EH (cell line): ENCODE measurements around the gene PRKCZ.
A peak's percentile ranks its signal among the peaks of the same experiment; 100 is the strongest.

Experiments used
- DNase-seq: peaks from one replicate; pipeline ENCODE4 v3.0.0-alpha.2; 2015; ENCODE audit warnings: low read depth

Gene PRKCZ

DNA sequence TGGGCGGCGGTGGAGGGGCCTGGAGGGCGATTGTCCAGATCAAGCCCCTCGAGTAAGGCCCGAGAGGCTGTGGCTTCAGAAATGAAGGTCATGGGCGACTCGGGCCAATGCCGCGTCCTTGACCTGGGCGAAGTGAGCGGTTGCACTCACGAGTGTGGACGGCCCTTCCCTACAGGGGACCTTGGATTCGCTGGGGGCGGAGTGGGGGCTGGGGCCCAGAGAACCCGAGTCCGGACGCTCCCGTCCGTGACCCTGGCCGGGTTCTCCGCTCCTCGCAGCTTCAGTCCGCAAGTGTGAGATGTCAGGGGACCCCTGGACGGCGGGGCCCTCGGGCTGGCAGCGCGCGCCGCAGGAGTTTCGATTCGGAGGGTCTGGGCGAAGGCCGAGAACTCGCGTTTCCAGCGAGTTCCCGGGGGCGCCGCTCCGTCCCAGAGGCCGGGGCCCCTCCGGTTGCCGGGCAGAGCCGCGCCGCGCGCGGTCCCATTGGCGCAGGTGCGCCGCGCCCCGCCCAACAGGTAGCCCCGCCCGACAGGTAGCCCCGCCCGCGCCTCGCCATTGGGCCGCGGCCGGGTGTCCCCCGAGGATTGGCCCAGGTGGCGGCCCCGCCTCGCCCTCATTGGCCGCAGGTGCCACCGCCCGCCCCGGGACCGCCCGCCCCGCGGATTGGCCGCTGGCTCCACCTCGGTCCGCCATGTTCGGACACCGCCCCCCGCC is at the start of gene PRKCZ:
TSS of gene PRKCZ (plus strand) at position 694 of the 714 bp plus-strand sequence. CDS start 220 bp downstream, outside the sequence.
- DNase-seq: no peak

DNA sequence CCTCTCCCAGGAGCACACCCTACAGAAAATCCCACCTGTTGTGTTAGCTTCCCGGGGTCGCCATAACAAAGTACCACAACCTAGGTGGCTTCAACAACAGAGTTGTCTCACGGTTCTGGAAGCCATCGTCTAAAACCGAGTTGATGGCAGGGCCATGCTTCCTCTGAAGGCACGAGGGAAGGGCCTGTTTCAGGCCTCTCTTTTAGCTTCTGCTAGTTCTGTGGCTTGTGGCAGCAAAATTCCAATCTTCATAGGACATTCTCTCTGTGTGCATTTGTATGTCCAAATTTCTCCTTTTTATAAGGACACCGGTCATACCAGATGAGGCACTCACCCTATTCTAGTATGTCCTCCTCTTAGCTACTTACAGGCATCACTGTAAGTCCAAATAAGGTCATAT is 49.8 kb upstream of the PRKCZ start:
- no peak for DNase-seq

DNA sequence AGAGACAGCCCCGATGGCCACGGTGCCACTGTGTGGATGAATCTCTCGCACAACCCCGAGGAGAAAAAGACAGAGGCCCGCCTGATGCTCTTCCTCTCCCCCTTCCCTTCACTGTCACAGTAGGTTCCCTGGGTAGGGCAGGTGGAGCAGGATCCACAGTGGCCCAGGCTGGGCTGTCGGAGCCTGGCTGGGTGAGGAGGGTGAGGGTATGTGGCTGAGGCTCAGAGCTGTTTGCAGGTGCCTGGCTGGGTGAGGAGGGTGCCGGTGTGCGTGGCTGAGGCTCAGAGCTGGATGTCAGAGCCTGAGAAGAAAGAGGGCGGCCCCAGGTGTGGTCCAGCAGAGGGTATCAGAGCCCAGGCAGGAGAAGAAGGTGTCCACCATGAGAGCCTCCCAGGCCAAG is 49.4 kb upstream of the PRKCZ start:
- DNase-seq: no peak

DNA sequence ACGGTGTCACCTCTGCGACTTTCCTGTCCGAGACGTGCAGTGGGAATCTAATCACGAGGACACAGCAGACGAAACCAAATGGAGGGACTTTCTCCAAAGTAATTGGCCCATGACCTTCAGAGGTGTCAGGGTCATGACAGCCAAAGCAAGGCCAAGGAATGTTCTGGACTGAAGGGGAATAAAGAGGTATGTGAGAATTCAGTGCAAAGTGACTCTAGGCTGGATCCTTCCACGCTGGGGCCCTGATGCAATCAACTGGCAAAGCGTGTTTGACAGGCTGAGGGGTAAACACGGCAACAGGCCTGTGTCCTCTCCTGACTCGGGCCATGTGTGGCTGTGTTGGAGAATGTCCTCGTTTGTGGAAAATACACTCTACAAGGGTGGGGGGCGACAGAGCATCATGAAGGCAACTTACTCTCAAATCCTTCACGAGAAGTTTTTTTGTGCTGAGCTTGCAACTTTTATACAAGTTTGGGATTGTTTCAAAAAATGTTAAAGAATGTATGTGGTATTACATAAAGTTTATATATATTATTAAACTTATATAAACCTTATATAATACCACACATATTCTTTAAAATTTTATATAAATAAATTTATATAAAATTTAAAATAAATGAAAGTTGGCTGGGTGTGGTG is 48.3 kb upstream of the PRKCZ start:
- DNase-seq: no peak

DNA sequence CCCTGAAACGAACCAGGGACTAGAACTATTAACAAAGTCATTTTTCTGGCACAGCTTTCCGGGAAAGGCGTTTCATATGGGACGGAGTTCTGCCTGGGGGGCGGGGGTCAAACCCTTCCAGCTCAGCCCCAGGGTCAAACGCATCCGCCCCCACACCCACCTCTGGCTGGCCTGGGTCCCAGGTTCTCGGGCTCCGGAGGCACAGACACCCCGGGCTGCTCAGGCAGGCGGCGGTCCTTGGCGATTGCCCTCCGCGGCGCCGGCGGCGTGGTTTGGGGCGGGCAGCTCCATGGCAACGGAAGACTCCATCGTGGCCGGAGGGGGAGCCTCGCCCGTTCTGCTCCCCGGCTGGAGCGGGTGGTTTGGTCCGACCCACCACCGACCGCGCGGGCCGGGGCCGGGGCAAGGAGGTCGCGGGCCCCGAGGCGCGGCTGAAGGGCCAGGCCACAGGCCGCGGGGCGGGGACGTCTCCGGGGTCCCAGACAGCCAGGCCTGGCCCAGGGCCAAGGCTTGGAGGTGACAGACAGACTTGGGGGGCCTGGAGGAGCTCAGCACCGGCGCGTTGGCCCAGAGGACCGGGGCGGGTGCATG is 46.6 kb upstream of the PRKCZ start, which contains the start of gene CFAP74:
TSS of gene CFAP74 (minus strand) at position 246 of the 591 bp plus-strand sequence. CDS start 12,830 bp downstream, outside the sequence.
- DNase-seq: peak; percentile 19

DNA sequence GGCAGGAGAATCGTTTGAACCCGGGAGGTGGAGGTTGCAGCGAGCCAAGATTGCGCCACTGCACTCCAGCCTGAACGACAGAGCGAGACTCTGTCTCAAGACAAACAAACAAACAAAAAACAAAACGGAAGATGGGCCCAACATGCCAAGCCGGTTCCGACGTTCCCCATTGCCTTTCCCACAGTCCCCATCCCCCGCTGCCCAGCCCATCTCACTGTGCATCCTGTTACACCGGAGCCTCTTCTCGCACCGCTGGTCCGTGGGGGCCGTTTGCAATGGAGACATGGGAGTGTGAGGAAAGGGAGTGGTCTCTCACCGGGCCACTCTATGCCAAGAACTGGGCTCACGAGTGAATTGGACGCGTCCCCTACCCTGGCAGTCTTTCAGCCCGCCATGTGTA is 45.4 kb upstream of the PRKCZ start:
- DNase-seq: no peak

DNA sequence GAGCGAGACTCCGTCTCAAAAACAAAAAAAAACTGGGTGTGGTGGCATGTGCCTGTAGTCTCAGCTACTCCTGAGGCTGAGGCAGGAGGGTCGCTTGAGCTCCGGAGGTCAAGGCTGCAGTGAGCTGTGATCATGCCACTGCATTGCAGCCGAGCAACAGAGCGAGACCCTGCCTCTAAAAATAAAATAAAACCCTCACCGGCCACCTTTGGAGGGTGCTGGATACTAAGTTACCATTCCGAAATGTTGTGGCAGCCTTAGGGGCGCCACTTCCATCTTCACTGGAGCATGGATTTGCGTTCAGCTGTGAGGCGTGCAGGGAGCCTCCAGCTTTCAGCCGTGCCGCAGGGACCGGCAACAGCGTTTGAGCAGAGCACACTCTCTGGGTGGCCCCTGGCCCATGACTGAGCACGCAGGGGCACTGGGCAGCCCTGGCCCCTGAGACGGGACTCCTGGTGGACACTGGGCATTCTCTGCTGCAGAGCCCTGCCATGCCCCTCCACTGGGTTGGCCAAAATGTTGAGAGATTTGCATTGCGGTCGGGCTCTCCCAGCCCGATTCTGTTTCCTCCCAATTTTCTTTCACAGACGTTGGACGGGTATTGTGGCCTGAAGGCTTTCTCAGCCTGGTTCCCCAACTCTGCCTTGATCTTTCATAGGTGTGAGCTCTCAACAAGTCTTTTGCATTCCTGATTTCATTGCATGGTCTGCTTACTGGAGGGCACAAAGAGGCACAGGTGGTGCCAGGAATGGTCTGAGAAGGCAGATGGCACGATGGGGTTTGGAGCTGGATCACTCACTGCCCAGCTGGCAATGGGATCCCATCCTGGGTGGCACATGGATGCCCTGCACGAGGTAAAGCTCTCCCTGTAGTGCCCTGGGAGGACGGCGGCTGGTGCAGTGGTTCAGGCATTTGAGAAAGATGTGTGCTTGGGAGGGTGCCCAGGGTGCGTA is 40.8 kb upstream of the PRKCZ start:
- no peak for DNase-seq

DNA sequence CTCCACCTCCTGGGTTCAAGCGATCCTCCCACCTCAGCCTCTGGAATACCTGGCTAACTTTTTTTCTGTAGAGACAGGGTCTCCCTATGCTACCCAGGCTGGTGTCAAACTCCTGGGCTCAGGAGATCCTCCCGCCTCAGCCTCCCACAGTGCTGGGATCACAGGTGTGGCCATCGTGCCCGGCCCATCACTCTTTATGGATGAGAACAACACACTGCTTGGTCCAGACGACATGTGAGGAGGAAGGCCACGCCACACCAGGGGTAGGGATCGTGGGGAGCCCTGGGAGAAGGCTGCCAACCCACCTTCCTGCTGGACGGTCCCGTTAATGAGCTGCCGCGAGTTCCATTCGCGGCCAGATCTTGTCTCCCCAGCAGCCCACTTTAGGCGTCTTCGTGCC is 36.0 kb upstream of the PRKCZ start:
- DNase-seq: no peak

DNA sequence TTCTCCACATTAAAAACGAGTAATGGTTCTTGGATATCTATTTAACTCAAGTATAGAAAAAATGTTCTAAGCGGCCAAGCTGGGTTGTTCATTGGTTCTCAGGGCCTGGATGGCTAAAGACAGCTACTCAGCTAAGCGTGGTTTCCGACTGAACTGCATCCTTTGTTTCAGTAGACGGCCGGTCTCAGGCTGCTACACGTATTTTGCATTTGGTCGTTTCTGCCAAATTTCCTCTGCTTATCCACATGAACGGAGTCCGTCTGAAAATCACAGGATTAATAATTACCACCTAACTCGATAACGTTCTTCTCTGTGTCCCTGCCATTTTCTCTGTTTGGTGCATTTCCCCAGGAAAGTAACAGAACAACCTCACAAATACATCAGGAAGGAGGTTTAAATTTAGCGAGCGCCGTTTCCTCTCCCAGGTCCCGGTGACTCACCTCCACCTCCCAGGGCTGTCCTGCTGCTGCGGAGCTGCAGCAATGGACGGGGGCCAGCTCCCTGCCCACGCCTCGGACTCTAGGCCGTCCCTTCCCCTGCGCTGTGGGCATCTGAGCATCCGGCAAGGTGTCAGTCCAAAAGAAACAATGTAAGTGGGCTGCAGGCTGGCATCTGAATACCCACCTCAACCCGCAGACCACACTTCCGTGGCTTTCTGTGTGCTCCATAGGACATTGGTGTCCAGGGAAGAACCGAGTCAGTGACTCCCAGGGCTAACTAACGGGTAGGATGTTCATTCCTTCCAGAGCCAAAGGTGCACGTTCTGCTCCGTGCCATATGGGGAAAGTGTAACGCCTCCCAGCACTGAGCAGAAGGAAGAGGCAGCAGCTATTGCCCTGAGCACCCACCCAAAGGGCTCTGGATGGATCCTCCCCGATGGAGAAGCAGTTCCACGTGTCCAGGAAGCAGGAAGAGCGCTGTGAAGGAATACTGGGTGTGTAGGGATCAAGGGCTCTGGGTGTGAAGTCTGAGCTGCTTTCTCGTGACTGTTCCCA is 35.2 kb upstream of the PRKCZ start:
- no peak for DNase-seq

DNA sequence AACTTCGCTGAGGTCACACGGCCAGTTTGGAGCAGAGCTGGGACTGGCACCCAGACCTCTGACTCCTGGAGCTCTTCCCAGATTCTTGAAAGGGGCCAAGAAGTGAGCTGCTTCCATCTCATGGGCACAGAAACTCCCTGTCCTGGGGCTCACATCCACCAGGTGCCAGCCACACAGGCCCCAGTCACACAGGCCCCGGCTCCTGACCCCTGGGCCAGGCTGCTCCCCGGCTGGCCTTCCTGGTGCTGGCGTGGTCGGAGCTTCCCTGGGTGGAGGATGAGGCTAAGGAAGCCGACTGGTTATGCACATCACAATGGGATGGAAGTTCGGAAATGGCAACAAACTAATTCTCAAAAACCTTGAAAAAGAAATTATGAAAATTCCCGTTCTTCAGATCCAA is 34.1 kb upstream of the PRKCZ start:
- no peak for DNase-seq

DNA sequence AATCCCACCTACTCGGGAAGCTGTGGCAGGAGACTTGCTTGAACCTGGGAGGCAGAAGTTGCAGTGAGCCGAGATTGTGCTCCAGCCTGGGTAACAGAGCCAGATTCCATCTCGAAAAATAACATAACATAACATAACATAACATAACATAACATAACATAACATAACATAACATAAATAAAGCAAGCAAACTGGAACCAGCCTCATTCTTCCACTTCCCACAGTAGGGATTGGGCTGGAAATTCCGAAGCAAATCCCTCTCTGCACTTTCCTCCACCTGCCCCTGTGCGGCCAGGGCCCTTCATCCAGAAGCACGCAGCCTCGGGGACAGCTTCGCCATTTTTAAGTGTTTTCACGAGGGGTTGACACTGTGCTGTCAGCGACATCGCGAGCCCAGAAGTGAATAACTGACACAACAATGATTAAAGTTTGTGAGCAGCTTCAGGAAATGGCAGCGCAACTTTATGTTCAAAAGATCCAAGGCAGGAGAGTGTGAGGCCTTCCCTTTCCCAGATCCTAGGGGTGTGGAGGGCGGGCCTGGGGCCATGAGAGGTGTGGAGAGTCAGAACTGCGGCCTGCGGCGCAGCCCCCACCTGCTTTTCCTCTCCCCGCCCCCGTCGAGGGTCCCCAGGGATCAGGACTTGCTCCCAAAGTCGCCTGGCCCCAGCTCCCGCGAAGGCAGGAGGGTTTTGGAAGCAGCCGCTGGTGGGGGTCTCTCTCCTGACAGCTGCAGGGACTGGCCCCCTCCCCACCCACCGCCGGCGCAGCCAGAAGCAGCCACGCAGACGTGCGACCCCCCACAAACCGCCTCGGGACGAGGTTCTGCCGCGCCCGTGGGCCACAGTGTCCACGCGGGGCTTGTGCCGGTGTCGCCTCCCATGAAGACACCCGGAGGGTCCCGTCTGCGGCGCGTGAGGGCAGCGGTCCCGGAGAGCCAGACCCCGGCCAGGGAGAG is 31.7 kb upstream of the PRKCZ start:
- no peak for DNase-seq

DNA sequence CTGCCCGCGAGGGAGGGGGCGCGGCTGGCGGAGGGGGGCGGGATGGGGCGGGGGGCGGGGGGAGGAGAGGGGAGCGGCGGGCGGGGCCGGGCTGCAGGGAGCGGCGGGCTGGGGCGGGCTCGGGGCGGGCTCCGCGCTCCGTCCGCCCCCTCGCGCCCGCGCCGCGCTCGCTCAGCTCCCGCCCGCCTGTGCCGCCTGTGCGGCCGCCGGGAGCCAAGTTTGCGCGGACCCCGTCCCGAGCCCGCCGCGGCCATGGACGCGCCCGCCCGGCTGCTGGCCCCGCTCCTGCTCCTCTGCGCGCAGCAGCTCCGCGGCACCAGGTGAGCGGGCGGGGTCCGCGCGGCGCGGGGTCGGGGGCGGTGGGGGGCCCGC is 31.1 kb upstream of the PRKCZ start, which contains the start of gene GABRD:
TSS of gene GABRD (plus strand) at position 174 of the 372 bp plus-strand sequence. CDS start at position 253, 79 bp downstream.
- no peak for DNase-seq

DNA sequence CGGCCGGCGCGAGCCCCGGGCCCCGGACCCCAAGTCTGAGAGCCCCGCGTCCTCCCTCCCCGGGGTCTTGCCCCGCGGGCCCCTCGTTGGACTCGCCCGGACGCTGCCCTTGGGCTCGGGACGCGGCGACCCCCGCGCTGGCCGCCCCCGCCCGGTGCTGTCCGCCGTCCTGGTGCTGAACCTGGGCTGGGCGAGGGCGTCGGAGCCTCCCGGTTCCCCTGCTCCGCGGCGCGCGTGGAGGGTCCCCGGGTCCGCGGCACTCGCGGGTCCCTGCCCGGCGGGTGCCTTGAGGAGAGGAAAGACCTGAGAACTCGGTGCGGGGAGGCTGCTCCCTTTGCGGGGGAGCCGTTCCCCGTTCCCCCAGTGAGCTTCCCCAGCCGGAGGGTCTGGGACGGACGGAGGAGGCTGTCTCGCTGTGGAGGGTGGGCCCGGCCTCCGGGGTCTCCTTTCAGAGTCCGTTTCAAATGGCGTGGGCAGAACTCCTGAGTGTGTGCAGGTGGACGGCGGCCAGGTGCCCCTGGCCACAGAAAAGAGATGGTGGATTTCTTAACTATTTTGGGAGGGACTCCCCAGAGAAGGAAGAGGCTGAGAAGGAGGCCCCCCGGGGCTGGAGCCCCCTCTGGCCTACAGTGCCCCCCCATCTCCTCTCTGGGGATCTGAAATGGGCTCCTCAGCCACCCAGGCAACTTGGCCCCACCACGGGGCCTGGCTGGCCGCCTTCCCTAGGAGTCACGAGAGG is 30.5 kb upstream of the PRKCZ start:
- DNase-seq: no peak

DNA sequence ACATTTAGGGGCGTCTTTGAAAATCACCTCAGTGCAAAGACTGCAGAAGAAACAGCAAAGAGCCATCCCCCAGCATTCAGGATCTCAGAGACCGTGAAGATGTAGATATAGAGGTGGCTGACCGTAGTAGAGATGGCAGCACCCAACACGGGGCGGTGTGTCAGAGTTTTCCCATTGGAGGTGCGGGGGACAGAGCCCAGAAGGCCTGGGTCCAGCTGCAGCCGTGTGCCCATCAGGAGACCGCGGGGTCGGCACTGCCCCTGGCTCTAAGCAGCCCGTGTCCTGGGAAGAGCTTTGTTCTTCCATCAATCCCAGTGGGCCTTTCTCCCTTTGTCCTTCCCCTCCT is 29.9 kb upstream of the PRKCZ start:
- DNase-seq: no peak

DNA sequence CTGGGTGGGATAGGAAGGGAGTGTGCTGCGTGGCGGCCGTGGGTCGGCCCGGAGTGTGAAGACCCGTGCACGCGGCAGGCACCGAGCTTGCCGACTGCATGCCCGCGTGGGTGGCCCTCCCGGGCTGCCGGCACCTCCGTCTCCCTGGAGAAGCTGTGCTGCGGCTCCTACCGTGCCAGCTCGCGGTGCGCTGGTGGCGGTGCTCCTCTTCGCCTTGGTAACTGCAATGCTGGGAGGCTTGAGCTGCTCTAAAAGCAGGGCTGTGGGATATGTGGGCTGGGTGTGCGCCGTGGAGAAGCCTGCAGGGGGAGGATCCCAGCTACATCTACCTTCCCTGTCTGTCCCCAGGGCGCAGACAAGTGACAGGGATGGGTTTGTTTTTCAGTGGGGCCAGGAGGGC is 28.7 kb upstream of the PRKCZ start:
- DNase-seq: no peak

DNA sequence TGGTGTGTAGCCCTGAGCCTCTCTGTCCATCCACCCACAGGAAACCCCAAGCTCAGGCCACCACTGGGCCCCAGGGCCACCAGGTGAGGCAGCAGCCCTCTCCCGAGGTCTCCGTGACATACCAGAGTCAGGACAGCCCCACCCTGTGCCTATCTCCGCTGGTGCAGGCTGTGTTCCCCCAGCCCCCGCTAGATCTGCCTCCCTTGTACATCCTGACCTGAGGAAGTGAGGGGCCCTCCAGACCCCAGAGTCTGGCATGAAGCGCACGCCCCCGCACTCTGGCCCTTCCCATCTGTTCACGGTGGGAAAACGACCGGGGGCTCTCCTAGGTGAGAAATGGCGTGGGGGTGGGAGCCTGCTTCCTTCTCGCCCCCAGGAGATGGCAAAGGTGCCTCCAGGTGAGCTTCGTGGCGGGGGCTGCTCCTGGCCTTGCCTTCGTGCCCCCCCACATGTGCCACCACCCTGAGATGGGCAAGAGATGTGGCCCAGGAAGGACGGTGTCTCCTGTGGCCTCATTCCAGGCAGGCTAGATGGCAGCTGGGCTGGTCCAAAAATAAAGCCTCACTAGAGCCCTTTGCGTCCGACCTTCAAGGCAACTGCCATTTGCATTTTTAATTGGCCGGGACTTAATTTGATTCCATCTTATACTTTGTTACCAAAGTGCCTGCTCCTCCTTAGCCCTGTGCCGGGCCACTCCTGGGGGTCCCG is 28.0 kb upstream of the PRKCZ start:
- no peak for DNase-seq

DNA sequence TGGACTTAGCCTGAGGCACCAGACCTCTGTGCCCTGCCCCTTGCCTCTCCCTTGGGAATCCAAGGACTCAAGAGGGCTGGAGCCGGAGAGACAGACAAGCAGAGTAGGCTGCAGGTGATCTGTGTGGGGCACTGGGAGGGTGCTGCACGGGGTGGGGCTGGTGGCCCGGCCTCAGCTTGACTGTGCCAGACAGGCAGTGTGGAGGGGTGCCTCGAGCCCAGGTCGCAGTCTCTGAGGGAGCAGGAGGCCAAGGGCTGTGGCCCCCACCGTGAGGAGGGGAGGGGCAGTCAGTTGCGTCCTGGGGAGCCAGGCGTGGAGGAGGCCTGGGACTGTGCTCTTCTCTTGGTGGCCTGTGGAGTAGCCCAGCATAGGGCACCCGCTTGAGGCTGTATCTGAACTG is 27.0 kb upstream of the PRKCZ start:
- no peak for DNase-seq

DNA sequence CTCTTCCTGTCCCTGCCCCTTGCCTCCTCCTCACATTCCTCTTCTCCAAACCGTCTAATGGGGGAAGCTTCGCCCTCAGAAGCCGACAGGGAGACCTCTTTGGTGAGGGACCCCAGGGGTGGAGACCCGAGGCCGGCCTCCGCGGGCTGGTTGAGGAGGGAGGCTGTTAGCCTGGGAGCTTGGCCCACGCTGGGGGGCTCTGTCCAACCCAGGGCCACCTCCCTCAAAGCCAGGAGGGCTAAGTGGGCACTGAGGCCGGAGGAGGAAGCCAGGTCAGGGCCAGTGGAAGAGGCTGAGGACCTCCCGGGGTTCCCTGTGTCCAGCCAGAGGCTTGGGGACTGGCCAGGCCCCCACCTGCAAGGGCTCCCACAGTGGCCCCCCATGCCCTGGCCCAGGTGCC is 25.8 kb upstream of the PRKCZ start:
- no peak for DNase-seq

DNA sequence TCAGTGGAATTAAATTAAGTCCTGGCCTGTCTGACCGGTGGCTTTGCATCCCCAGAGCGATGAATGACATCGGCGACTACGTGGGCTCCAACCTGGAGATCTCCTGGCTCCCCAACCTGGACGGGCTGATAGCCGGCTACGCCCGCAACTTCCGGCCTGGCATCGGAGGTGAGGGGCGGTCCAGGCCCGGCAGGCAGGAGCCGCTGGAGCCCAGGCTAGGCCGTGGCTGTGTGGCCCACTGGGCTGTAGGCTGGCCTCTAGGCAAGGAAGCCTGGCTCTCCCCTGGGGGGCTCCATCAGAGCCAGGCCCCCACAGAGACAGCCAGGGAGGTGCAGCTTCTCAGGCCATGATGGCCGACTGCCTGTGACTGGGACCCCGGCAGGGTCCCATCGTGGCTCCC is 25.3 kb upstream of the PRKCZ start:
- DNase-seq: no peak
